DND-41 (cell line): ENCODE measurements around the gene DOK6.

Experiments
- ATAC-seq: fragments of 200-7000 bp; cut with Tn5 transposase; 3 replicates; pipeline ENCODE4 v1.9.1; 2021; ENCODE audit warnings: low read depth; ENCODE audit not compliant: insufficient read depth
- DNase-seq: peaks from one replicate; pipeline ENCODE4 v3.0.0-alpha.2; 2020
- H2AFZ ChIP-seq: 2 replicates; pipeline ENCODE4 v1.6.0; 2012; ENCODE audit warnings: low read depth, low read length
- H3K27ac ChIP-seq: 2 replicates; pipeline ENCODE4 v1.5.1; 2012; ENCODE audit warnings: low read length, inconsistent platforms
- H3K27me3 ChIP-seq: fragments of 200-600 bp; sonication (generic); 2 replicates; pipeline ENCODE4 v1.6.0; 2012; ENCODE audit warnings: low read length, mild to moderate bottlenecking, inconsistent platforms; ENCODE audit not compliant: insufficient read depth, poor library complexity
- H3K36me3 ChIP-seq: 2 replicates; pipeline ENCODE4 v1.5.1; 2012; ENCODE audit warnings: low read length, inconsistent platforms; ENCODE audit not compliant: insufficient read depth
- H3K4me1 ChIP-seq: 2 replicates; pipeline ENCODE4 v1.5.1; 2012; ENCODE audit warnings: mild to moderate bottlenecking, low read length; ENCODE audit not compliant: insufficient read depth
- H3K4me2 ChIP-seq: 2 replicates; pipeline ENCODE4 v1.6.0; 2012; ENCODE audit warnings: mild to moderate bottlenecking, moderate library complexity, low read length, inconsistent platforms; ENCODE audit not compliant: insufficient read depth
- H3K4me3 ChIP-seq, 2 experiments: fragments of 200-600 bp in 1 of 2; shearing (Covaris generic) in 1 of 2; 2 replicates each; pipeline ENCODE4 v1.5.1; 2012 to 2016; ENCODE audit warnings: inconsistent platforms in 2 of 2, low read length in 2 of 2, mild to moderate bottlenecking in 2 of 2, low read depth in 1 of 2, moderate library complexity in 1 of 2
- H3K79me2 ChIP-seq: 2 replicates; pipeline ENCODE4 v1.6.0; 2012; ENCODE audit warnings: low read length, inconsistent platforms; ENCODE audit not compliant: insufficient read depth
- H3K9ac ChIP-seq: 2 replicates; pipeline ENCODE4 v1.6.0; 2012; ENCODE audit warnings: low read depth, mild to moderate bottlenecking, inconsistent platforms, low read length, moderate library complexity
- H3K9me3 ChIP-seq: 2 replicates; pipeline ENCODE4 v1.5.1; 2012; ENCODE audit warnings: low read length, moderate library complexity, mild to moderate bottlenecking, inconsistent platforms; ENCODE audit not compliant: insufficient read depth, severe bottlenecking
- H4K20me1 ChIP-seq: 2 replicates; pipeline ENCODE4 v1.6.0; 2012; ENCODE audit warnings: low read length; ENCODE audit not compliant: insufficient read depth
- CTCF ChIP-seq: IDR thresholded peaks from 2 replicates; pipeline ENCODE4 v1.5.1; 2012; ENCODE audit warnings: borderline replicate concordance, low read length, moderate library complexity, mild to moderate bottlenecking; ENCODE audit not compliant: poor library complexity, severe bottlenecking; ENCODE audit errors: extremely low read depth
- EZH2 ChIP-seq: IDR thresholded peaks from 3 replicates; pipeline ENCODE4 v1.6.1; 2012; ENCODE audit warnings: borderline replicate concordance, low read depth, mild to moderate bottlenecking, moderate library complexity, low read length, inconsistent platforms; ENCODE audit not compliant: severe bottlenecking

DOK6 gene

GRCh38 chr18:69651243-69651642 lies 250.6 kb downstream of the DOK6 start:
- Histone ChIP-seq H3K36me3 (no peaks in the 10 kb centered on the region), H3K4me2 (no peak overlapping the region), H4K20me1 (no peaks in the 10 kb centered on the region), H3K9me3 (no peaks in the 10 kb centered on the region), H3K4me1 (no peaks in the 10 kb centered on the region), H3K27me3 (no peaks in the 10 kb centered on the region), H3K79me2 (no peaks in the 10 kb centered on the region), H3K9ac (no peak overlapping the region), H2AFZ (no peak overlapping the region), H3K4me3 (no peak overlapping the region), H3K27ac (no peak overlapping the region)
- DNase-seq (no peak), ATAC-seq (no peak)
- no peak for TF ChIP-seq CTCF
- TF ChIP-seq EZH2 = no peak

- no peak overlapping the region for H3K9ac ChIP-seq
- DNase-seq (no peak), ATAC-seq (no peak)
- no peak overlapping the region for H2AFZ ChIP-seq
- no peak overlapping the region for H3K4me2 ChIP-seq
- no peak for TF ChIP-seq EZH2
- TF ChIP-seq CTCF = no peak
- H3K4me1 ChIP-seq = no peaks in the 10 kb centered on the region
- no peaks in the 10 kb centered on the region for H3K36me3 ChIP-seq
- H3K79me2 ChIP-seq = no peaks in the 10 kb centered on the region
- no peak overlapping the region for H3K4me3 ChIP-seq
- no peaks in the 10 kb centered on the region for H4K20me1 ChIP-seq
- H3K27me3 ChIP-seq = peaks cover under 1% of the 10 kb centered on the region
- H3K9me3 ChIP-seq = no peaks in the 10 kb centered on the region
- H3K27ac ChIP-seq = no peak overlapping the region
Measured at GRCh38 chr18:69655816-69656215, 255.1 kb downstream of the DOK6 start.

- no peak overlapping the region for H2AFZ ChIP-seq
- H3K4me1 ChIP-seq = no peaks in the 10 kb centered on the region
- no peak overlapping the region for H3K4me3 ChIP-seq
- H3K27ac ChIP-seq = no peak overlapping the region
- no peaks in the 10 kb centered on the region for H3K36me3 ChIP-seq
- H3K4me2 ChIP-seq = no peak overlapping the region
- H3K27me3 ChIP-seq = peaks cover 5% of the 10 kb centered on the region
- no peaks in the 10 kb centered on the region for H3K9me3 ChIP-seq
- no peaks in the 10 kb centered on the region for H4K20me1 ChIP-seq
- H3K9ac ChIP-seq = no peak overlapping the region
- no peaks in the 10 kb centered on the region for H3K79me2 ChIP-seq
- TF ChIP-seq EZH2 (no peak), CTCF (no peak)
- ATAC-seq (no peak), DNase-seq (no peak)
Measured at GRCh38 chr18:69658103-69658502, 257.4 kb downstream of the DOK6 start.

GRCh38 chr18:69658685-69659084 lies 258.0 kb downstream of the DOK6 start:
- Histone ChIP-seq H3K36me3 (no peaks in the 10 kb centered on the region), H3K9ac (no peak overlapping the region), H3K27me3 (peaks cover 5% of the 10 kb centered on the region), H3K79me2 (no peaks in the 10 kb centered on the region), H2AFZ (no peak overlapping the region), H3K9me3 (no peaks in the 10 kb centered on the region), H3K4me2 (no peak overlapping the region), H4K20me1 (no peaks in the 10 kb centered on the region), H3K4me1 (no peaks in the 10 kb centered on the region), H3K4me3 (no peak overlapping the region), H3K27ac (no peak overlapping the region)
- TF ChIP-seq CTCF (no peak), EZH2 (no peak)
- no peak for DNase-seq
- ATAC-seq = no peak
